GM20431 (cell line): ENCODE results near the gene CLPTM1L.
"Not testable (repeated sequence)": the region's sequence is repeated elsewhere in the genome, so short reads cannot be mapped to it uniquely, and the experiment has no call there.

Experiments used
- in situ Hi-C: fragments of 300-500 bp; cut with MseI, MboI; formaldehyde crosslinking; loops from one replicate; pipeline ENCODE4 v1.15.0; 2020; ENCODE audit warnings: low sequenced_read_pairs; ENCODE audit not compliant: unreplicated experiment

The CLPTM1L gene

DNA sequence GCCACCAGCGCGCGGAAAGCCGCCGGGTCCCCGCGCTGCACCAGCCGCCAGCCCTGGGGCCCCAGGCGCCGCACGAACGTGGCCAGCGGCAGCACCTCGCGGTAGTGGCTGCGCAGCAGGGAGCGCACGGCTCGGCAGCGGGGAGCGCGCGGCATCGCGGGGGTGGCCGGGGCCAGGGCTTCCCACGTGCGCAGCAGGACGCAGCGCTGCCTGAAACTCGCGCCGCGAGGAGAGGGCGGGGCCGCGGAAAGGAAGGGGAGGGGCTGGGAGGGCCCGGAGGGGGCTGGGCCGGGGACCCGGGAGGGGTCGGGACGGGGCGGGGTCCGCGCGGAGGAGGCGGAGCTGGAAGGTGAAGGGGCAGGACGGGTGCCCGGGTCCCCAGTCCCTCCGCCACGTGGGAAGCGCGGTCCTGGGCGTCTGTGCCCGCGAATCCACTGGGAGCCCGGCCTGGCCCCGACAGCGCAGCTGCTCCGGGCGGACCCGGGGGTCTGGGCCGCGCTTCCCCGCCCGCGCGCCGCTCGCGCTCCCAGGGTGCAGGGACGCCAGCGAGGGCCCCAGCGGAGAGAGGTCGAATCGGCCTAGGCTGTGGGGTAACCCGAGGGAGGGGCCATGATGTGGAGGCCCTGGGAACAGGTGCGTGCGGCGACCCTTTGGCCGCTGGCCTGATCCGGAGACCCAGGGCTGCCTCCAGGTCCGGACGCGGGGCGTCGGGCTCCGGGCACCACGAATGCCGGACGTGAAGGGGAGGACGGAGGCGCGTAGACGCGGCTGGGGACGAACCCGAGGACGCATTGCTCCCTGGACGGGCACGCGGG is 49.9 kb downstream of the CLPTM1L start, which contains the start of gene TERT:
Gene TERT (minus strand): TSS at position 234 of the 815 bp plus-strand sequence. CDS start 79 bp downstream, at position 155.
- in situ Hi-C loops: no loop called here

DNA sequence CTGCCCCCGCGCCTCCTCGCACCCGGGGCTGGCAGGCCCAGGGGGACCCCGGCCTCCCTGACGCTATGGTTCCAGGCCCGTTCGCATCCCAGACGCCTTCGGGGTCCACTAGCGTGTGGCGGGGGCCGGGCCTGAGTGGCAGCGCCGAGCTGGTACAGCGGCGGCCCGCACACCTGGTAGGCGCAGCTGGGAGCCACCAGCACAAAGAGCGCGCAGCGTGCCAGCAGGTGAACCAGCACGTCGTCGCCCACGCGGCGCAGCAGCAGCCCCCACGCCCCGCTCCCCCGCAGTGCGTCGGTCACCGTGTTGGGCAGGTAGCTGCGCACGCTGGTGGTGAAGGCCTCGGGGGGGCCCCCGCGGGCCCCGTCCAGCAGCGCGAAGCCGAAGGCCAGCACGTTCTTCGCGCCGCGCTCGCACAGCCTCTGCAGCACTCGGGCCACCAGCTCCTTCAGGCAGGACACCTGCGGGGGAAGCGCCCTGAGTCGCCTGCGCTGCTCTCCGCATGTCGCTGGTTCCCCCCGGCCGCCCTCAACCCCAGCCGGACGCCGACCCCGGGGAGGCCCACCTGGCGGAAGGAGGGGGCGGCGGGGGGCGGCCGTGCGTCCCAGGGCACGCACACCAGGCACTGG is 50.6 kb downstream of the CLPTM1L start:
- in situ Hi-C loops: no loop called here

DNA sequence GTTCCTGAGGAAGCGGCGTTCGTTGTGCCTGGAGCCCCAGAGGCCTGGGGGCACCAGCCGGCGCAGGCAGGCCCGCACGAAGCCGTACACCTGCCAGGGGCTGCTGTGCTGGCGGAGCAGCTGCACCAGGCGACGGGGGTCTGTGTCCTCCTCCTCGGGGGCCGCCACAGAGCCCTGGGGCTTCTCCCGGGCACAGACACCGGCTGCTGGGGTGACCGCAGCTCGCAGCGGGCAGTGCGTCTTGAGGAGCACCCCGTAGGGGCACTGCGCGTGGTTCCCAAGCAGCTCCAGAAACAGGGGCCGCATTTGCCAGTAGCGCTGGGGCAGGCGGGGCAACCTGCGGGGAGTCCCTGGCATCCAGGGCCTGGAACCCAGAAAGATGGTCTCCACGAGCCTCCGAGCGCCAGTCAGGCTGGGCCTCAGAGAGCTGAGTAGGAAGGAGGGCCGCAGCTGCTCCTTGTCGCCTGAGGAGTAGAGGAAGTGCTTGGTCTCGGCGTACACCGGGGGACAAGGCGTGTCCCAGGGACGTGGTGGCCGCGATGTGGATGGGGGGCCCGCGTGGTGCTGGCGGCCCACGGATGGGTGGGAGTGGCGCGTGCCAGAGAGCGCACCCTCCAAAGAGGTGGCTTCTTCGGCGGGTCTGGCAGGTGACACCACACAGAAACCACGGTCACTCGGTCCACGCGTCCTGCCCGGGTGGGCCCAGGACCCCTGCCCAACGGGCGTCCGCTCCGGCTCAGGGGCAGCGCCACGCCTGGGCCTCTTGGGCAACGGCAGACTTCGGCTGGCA is 51.3 kb downstream of the CLPTM1L start:
- in situ Hi-C loops: no loop called here

DNA sequence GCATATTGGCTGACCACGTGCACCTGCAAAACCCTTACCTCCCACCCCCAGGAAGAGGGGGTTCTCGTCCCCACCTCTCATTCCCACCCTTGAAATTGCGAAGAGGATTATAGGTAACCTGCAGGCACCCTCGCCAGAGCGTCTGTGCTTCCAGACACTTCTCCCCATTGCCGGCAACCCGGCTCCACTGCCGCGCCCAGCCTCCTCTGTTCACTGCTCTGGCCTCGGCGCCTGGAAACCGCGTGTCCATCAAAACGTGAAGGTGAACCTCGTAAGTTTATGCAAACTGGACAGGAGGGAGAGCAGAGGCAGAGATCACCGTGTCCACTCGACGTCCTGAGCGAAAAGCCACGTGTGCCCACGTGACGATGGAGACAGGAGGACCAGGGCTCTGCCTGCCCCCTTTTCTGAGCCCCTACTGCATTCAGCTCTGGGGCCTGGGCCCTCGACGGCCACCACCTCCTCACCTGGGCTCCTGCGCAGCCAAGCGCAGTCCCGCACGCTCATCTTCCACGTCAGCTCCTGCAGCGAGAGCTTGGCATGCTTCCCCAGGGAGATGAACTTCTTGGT is 52.0 kb downstream of the CLPTM1L start:
- in situ Hi-C loops: no loop called here

DNA sequence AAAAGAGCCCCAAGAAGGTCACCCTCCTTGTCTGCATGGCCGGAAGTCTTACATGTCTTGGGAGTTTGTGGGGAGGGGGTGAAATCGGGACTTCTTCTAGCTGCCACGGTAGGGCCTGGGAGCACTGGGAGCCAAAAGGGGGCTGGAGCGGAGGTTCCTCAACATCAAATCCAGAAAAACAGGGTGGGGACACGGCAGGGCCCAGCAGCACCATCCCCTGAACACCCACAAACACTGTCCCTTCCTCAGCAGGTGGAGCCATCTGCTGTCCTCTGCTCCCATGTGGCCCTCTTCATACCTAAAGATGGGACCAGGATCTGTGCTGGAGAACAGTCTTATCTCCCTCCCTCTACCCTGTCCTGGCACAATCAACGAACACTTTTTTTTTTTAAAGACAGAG is 52.8 kb downstream of the CLPTM1L start:
- in situ Hi-C loops: no loop called here

DNA sequence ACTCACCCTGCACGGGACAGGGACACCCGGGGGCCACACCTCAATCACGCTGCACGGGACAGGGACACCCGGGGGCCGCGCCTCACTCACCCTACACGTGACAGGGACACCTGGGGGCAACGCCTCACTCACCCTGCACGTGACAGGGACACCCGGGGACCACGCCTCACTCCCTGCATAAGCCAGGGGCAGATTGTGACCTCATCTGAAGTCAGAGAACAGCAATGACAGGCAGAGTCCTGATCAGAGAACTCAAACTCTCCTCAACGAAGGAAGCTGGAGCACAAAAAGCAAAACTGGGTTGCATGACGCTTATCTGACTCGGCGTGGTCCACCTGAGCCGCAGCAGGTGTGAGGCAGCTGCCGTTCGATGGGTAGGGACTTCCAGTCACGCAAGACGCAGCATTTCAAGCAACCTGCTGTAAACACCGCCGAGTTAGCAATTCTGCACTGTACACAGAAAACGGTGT is 53.3 kb downstream of the CLPTM1L start:
- in situ Hi-C loops: no loop called here

DNA sequence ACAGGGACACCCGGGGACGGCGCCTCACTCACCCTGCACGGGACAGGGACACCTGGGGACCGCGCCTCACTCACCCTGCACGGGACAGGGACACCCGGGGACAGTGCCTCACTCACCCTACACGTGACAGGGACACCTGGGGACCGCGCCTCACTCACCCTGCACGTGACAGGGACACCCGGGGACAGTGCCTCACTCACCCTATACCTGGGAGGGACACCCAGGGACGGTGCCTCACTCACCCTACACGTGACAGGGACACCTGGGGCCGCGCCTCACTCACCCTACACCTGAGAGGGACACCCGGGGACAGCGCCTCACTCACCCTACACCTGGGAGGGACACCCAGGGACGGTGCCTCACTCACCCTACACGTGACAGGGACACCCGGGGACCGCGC is 53.9 kb downstream of the CLPTM1L start:
- in situ Hi-C loops: not testable (repeated sequence)

DNA sequence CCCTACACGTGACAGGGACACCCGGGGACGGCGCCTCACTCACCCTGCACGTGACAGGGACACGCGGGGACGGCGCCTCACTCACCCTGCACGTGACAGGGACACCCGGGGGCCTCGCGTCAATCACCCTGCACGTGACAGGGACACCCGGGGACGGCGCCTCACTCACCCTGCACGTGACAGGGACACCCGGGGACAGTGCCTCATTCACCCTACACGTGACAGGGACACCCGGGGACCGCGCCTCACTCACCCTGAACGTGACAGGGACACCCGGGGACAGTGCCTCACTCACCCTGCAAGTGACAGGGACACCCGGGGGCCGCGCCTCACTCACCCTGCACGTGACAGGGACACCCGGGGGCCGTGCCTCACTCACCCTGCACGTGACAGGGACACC is 55.3 kb downstream of the CLPTM1L start:
- in situ Hi-C loops: not testable (repeated sequence)

DNA sequence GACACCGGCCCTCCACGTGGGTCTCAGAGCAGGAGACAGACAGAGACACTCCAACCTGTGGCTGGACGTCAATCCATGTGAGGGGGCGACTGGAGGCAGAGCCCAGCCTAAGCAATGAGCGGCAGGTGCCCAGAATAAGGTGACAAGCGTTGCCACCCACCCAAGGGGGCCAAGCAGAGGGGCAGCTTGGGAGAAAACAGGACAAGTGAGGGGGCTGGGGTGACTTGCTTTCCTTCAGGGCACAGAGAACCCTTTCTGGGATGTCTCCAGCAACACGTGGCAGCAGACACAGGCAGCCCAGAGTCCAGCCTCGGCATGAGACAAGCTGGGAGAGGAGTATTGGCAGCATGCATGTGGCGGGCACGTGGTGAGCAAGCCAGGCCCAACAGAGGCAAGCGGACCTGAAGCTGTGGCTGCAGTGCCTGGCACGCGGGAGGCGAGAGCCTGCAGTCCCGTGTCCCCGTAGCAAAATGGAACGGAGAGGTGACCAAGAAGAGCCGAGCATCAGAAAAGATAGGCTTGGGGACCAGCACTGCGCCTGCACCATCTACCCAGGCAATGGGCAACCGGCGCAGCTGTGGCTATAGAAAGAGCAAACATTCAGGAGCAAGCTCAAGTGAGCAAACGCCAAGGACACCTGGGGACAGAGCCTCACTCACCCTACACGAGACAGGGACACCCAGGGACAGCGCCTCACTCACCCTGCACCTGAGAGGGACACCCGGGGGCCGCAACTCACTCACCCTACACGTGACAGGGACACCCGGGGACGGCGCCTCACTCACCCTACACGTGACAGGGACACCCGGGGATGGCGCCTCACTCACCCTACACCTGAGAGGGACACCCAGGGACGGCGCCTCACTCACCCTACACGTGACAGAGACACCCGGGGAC is 56.2 kb downstream of the CLPTM1L start:
- in situ Hi-C loops: no loop called here

DNA sequence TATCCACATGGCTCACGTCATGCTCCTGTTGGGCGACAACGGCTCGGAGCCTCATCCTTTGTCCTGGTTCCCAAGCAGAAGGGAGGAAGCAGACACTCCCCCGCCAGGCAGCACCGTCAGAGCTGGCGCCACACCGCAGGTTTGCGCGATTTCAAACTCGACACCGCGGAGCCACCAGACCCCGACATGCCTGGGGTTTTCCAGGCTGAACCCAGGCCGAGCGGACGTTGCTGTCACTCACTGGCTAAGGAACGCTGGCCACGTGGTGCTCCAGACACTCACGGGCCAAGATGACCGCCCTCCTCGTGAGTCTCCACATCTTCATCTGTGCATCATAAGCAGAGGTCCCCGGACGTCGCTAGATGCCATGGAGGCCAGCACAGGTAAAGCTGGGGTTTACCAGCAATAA is 59.0 kb downstream of the CLPTM1L start:
- in situ Hi-C loops: no loop called here

DNA sequence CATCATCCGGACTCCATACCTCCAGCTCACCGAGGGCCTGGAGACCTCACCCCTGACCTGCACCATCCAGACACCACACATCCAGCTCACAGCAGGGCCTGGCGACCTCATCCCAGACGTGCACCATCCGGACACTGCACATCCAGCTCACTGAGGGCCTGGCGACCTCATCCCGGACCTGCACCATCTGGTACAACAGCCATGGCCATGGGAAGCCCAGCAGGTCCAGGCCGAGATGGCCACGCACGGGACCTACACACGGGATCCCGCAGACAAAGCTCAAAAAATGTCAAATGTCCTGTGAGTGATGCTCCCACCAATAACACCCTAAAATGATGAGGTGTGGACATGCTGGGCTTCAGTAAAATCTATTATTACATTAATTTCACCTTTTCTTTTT is 59.8 kb downstream of the CLPTM1L start:
- in situ Hi-C loops: no loop called here

DNA sequence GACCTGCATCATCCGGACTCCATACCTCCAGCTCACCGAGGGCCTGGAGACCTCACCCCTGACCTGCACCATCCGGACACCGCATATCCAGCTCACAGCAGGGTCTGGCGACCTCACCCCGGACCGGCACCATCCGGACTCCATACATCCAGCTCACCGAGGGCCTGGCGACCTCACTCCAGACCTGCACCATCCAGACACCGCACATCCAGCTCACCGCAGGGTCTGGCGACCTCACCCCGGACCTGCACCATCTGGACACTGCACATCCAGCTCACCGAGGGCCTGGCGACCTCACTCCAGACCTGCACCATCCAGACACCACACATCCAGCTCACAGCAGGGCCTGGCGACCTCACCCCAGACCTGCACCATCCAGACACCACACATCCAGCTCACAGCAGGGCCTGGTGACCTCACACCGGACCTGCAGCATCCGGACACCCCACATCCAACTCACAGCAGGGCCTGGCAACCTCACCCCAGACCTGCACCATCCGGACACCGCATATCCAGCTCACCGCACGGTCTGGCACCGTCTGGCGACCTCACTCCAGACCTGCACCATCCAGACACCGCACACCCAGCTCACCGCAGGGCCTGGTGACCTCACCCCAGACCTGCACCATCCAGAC is 60.4 kb downstream of the CLPTM1L start:
- in situ Hi-C loops: not testable (repeated sequence)

DNA sequence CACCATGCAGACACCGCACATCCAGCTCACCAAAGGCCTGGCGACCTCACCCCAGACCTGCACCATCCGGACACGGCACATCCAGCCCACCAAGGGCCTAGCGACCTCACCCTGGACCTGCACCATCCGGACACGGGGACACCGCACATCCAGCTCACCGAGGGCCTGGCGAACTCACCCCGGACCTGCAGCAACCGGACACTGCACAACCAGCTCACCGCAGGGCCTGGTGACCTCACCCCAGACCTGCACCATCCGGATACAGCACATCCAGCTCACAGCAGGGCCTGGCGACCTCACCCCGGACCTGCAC is 61.2 kb downstream of the CLPTM1L start:
- in situ Hi-C loops: not testable (repeated sequence)

DNA sequence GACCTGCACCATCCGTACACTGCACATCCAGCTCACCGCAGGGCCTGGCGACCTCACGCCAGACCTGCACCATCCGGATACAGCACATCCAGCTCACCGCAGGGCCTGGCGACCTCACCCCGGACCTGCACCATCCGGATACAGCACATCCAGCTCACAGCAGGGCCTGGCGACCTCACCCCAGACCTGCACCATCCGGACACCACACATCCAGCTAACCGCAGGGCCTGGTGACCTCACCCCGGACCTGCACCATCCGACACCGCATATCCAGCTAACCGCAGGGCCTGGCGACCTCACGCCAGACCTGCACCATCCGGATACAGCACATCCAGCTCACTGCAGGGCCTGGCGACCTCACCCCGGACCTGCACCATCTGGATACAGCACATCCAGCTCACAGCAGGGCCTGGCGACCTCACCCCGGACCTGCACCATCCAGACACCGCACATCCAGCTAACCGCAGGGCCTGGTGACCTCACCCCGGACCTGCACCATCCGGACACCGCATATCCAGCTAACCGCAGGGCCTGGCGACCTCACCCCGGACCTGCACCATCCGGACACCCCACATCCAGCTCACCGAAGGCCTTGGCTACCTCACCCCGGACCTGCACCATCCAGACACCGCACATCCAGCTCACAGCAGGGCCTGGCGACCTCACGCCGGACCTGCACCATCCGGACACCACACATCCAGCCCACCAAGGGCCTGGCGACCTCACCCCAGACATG is 61.7 kb downstream of the CLPTM1L start:
- in situ Hi-C loops: not testable (repeated sequence)

DNA sequence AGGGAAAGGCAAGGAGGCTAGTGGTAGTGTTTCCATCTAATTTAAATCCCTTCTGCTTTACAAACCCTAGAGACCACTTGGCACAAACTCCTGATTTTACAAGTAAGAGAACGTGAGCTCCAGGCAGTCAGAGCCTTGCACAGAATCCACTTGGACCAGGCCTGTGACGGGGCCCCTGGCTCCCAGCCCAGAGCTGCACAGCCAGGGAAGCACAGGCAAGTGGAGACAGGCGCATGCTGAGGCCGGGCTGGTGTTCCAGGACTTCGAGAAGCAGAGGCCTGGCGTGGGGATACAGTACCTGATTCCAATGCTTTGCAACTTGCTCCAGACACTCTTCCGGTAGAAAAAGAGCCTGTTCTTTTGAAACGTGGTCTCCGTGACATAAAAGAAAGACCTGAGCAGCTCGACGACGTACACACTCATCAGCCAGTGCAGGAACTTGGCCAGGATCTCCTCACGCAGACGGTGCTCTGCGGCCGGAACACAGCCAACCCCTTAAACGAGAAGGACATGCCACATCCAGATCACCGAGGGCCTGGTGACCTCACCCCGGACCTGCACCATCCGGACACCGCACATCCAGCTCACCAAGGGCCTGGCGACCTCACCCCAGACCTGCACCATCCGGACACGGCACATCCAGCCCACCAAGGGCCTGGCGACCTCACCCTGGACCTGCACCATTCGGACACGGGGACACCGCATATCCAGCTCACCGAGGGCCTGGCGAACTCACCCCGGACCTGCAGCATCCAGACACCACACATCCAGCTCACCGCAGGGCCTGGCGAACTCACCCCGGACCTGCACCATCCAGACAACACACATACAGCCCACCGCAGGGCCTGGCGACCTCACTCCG is 62.5 kb downstream of the CLPTM1L start:
- in situ Hi-C loops: no loop called here

DNA sequence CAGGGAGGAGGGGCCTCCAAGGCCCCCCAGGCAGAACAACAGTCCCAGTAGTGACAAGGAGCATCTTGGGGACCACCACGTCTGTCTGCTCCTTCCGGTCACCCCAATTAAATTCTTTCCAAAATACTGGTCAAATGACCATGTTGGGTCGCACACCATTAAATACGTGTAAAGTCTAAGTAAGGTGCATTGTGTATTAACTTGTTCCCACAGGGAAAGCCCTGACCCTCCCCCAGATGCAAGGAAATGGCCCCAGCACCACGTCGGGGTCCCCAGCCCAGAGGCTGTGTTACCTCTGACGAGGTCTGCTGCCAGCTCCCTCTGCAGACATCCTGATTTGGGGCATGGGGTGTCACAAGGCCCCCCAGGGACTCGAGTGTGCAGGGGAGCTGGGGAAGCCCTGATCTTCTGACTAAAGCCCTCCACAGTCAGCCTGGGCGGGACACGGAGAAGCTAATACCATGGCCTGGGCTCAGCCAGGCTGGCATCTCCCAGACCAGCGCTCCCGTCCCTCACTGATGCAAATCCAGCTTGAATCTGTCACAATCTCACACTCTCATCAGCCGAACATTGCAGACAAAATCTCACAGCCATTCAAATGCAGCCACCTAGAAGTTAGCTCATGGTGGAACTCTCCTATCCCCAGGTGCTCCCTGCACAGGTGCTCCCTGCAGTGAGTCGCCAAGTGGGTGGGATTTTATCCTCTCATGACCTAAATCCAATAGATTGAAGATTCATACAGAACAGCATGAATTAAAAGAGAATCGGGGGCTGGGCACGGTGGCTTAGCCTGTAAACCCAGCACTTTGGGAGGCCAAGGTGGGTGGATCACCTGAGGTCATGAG is 63.6 kb downstream of the CLPTM1L start:
- in situ Hi-C loops: no loop called here
